Measurements from ENCODE around the gene ZSWIM8.

GRCh38 chr10:73758704-73759511 lies 26.5 kb upstream of the ZSWIM8 start:
- TF ChIP-seq POLR2A (IDR thresholded peaks at IDR 0.05; ENCODE audit: control extremely low read depth in 1 of 2, low read depth in 2 of 2, low read length in 2 of 2) (no peak), CBX8 (IDR thresholded peaks at IDR 0.05; ENCODE audit: borderline replicate concordance, low read depth, low read length) (no peak)
